ENCODE results near the gene NUP188.

Gene NUP188

DNA sequence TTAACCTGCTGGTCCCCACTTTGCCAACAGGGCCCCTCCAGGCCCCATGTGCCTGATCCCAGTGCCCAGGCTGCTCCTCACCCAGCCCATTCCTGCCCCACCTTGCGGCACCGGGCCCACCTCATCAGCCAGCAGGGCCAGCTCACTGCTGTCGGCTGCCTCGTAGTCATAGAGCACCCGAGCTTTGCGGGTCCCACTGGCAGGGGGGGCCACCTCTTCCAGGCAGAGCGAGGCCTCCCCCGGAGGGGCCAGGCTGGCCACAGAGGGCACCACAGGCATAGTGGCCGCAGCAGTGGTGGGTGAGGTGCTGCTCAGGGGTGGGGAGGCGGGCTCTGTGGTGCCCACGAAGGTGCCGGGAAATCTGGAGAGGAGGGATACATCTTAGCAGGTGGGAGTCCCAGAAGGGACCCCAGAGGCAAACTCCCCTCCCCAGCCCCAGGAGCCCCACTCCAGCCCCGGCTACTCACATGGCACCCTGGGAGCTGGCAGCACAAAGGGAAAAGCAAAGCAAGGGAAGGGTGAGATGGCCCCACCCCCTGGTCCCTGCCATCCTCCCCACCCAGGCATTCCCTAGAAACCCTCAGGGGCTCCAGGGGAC is 61.6 kb downstream of the NUP188 start:
- Histone ChIP-seq H3K27me3 (ENCODE audit: control insufficient read depth, insufficient read depth, low read length) (no peaks in the 10 kb centered on the region), H3K36me3 (ENCODE audit: control insufficient read depth, insufficient read depth, low read length) (peaks cover 88% of the 10 kb centered on the region)

DNA sequence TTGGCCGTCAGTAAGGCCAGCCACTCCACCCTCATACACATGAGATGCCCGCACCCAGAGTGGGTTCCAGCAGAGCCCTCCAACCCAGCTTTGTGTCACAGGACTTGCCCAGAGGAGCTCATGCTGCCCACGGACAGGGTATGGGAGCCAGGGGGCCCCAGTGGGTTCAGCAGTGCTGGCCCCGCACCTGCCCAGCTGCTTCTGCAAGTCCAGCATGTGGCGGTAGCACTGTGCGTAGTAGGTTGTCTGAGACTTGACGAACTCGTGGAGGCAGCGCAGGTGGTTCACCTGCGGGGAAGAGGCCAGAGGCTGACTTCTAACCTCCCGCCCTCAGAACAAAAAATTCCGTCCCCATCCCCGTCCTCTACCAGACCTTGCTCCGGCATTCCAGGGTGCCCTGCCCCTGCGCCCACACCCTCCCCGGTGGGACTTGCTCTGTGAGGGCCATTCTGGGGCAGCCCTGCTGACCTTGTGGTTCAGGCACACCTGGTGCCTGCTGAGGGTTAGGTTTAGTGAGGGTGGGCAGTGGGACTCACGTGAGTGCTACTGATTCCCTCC is 62.2 kb downstream of the NUP188 start:
- Histone ChIP-seq H3K27ac (ENCODE audit: low read depth, low read length) (no peak overlapping the region), H3K9ac (ENCODE audit: low read length) (no peak overlapping the region), H3K36me3 (ENCODE audit: control insufficient read depth, insufficient read depth, low read length) (peaks cover 92% of the 10 kb centered on the region), H3K4me3 (ENCODE audit: low read depth, low read length) (no peak overlapping the region), H3K9me3 (ENCODE audit: control insufficient read depth, insufficient read depth, low read depth, low read length) (no peaks in the 10 kb centered on the region), H3K27me3 (ENCODE audit: control insufficient read depth, insufficient read depth, low read length) (no peaks in the 10 kb centered on the region), H3K4me1 (ENCODE audit: control insufficient read depth, insufficient read depth, low read length) (no peaks in the 10 kb centered on the region)

More for the DNA sequence above, 61.6 kb downstream of the NUP188 start:
- Histone ChIP-seq H3K4me1 (ENCODE audit: control insufficient read depth, insufficient read depth, low read length) (no peaks in the 10 kb centered on the region), H3K9ac (ENCODE audit: low read length) (no peak overlapping the region), H3K27ac (ENCODE audit: low read depth, low read length) (no peak overlapping the region), H3K9me3 (ENCODE audit: control insufficient read depth, insufficient read depth, low read depth, low read length) (no peaks in the 10 kb centered on the region), H3K4me3 (ENCODE audit: low read depth, low read length) (no peak overlapping the region)

DNA sequence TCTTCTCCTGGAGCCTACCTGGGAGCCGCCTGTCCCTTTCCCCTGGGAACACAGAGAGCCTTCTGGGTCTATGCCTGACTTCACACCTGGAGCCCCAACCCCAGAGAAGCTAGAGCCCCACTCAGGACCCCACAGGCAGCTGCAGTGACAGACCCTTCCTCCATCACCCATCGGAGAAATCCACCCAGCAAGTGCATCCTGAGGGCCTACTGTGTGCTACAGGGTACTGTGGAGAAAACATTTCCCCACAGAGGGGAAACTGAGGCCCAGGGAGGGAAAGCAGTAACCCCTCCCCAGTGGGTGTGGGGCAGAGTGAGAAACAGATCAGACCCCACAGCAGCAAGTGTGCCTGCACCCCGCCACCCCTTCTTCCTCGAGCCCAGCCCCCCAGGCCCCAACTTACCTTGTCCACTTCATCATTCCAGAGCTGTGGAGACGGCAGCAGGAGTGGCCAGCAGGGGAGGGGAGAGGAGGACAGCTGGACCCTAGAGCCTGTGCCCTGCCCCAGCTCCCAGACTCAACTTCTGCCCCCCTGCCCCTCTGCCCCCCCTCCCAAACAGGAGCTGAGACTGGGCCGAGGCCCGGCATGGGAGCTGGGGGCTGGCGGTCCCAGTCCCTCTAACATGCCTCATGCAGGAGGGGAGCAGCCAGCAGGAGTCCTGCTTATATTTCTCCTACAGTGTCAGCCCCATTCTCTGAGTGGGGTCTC is 62.9 kb downstream of the NUP188 start:
- H3K36me3 ChIP-seq (ENCODE audit: control insufficient read depth, insufficient read depth, low read length): peaks cover 88% of the 10 kb centered on the region
- H3K27ac ChIP-seq (ENCODE audit: low read depth, low read length): no peak overlapping the region
- no peak overlapping the region for H3K9ac ChIP-seq (ENCODE audit: low read length)
- no peaks in the 10 kb centered on the region for H3K4me1 ChIP-seq (ENCODE audit: control insufficient read depth, insufficient read depth, low read length)
- H3K9me3 ChIP-seq (ENCODE audit: control insufficient read depth, insufficient read depth, low read depth, low read length): no peaks in the 10 kb centered on the region
- H3K27me3 ChIP-seq (ENCODE audit: control insufficient read depth, insufficient read depth, low read length): no peaks in the 10 kb centered on the region
- no peak overlapping the region for H3K4me3 ChIP-seq (ENCODE audit: low read depth, low read length)

DNA sequence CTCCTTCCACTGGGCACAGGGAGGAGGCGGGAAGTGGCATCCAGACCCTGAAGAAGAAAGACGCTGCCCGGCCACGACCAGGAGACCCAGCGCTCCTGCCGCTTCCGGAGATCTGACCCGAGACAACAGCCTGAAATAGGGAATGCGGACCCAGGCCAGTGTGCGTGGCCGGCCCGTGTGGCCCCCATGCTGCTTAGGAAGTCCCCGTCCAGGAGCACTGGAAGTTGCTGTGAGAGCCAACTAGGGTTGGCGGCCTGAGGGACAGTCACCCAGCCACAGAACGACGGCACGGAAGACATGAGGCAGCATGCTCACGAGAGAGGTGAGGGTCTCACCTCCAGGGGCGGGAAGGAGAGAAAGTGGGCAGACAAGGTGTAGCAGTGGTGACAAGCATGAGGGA is 63.7 kb downstream of the NUP188 start:
- H3K9ac ChIP-seq (ENCODE audit: low read length): peak overlapping the region; percentile 39
- peak overlapping the region; percentile 56; the same call in 1 of the 2 replicates for H3K27ac ChIP-seq (ENCODE audit: low read depth, low read length)
- peaks cover 81% of the 10 kb centered on the region for H3K36me3 ChIP-seq (ENCODE audit: control insufficient read depth, insufficient read depth, low read length)
- no peaks in the 10 kb centered on the region for H3K27me3 ChIP-seq (ENCODE audit: control insufficient read depth, insufficient read depth, low read length)
- H3K9me3 ChIP-seq (ENCODE audit: control insufficient read depth, insufficient read depth, low read depth, low read length): no peaks in the 10 kb centered on the region
- H3K4me3 ChIP-seq (ENCODE audit: low read depth, low read length): no peak overlapping the region
- no peaks in the 10 kb centered on the region for H3K4me1 ChIP-seq (ENCODE audit: control insufficient read depth, insufficient read depth, low read length)

DNA sequence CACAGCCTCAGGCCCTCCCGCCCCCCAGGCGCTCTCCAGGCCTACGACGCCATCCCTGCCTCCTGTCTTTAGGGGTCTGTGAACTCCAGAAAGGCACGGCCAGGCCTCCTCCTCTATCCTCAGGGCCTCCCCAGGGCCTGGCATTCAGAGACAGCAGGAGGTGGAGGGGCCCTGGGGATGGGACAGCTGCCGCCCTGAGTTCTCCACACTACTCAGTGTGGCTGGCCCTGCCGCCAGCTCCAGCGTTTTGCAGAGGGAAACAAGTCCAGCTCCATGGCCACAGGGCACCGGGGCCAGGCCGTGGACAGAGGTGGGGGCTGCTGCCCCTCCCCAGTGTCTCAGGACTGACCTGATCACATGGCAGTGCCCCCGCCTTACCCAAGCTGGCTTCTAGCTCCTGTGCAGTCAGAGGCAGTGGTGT is 64.3 kb downstream of the NUP188 start:
- no peak overlapping the region for H3K4me3 ChIP-seq (ENCODE audit: low read depth, low read length)
- H3K27ac ChIP-seq (ENCODE audit: low read depth, low read length): peak overlapping the region; percentile 56; the same call in 1 of the 2 replicates
- H3K36me3 ChIP-seq (ENCODE audit: control insufficient read depth, insufficient read depth, low read length): peaks cover 79% of the 10 kb centered on the region
- no peaks in the 10 kb centered on the region for H3K9me3 ChIP-seq (ENCODE audit: control insufficient read depth, insufficient read depth, low read depth, low read length)
- H3K4me1 ChIP-seq (ENCODE audit: control insufficient read depth, insufficient read depth, low read length): no peaks in the 10 kb centered on the region
- H3K27me3 ChIP-seq (ENCODE audit: control insufficient read depth, insufficient read depth, low read length): no peaks in the 10 kb centered on the region
- peak overlapping the region; percentile 39 for H3K9ac ChIP-seq (ENCODE audit: low read length)

DNA sequence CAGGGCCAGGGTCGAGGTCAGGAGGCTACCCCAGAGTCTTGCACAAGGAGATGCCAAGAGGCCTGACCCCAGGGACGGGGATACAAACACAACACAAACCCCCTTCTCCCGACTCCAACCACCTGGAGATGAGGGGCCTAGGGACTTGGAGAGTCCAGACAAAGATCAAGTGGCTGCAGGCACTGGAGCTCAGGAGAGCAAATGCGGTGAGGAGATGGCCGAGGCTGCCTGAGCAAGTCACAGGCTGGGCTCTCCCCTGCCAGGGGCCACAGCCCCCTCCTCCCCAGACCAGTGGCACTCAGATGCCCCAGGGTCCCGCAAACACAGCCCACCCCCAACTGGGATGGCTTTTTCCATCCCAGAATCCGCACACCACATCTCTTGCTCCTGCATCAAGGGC is 64.8 kb downstream of the NUP188 start:
- Histone ChIP-seq H3K4me3 (ENCODE audit: low read depth, low read length) (no peak overlapping the region), H3K4me1 (ENCODE audit: control insufficient read depth, insufficient read depth, low read length) (no peaks in the 10 kb centered on the region), H3K9ac (ENCODE audit: low read length) (no peak overlapping the region), H3K27me3 (ENCODE audit: control insufficient read depth, insufficient read depth, low read length) (no peaks in the 10 kb centered on the region), H3K9me3 (ENCODE audit: control insufficient read depth, insufficient read depth, low read depth, low read length) (no peaks in the 10 kb centered on the region), H3K27ac (ENCODE audit: low read depth, low read length) (no peak overlapping the region), H3K36me3 (ENCODE audit: control insufficient read depth, insufficient read depth, low read length) (peaks cover 74% of the 10 kb centered on the region)

DNA sequence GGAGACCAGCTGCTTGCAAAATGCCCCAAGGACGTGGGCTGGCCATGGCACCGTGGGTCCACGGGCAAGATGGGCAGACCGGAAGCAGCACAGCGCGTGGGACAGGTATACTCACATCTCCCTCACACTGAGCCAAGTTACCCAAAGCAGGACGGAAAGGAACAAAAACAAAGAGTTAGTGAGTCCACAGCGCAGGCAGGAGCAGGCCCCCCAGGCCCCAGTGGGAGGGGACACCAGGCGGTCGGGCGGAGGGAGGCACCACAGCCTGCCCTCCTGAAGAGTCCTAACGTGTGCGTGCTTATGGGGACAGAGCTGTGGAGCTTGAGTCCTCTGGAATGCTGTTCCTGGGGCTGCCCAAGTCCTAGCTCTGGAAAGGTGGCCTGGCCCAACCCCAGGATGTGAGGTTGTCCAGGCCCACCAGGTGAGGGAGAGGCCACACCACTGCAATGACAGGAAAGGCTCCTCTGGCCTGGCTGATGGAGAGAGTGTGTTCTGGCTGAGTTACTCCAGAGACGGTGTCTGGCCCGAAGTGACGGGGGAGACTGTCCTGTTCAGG is 65.5 kb downstream of the NUP188 start:
- H3K36me3 ChIP-seq (ENCODE audit: control insufficient read depth, insufficient read depth, low read length): peaks cover 68% of the 10 kb centered on the region

DNA sequence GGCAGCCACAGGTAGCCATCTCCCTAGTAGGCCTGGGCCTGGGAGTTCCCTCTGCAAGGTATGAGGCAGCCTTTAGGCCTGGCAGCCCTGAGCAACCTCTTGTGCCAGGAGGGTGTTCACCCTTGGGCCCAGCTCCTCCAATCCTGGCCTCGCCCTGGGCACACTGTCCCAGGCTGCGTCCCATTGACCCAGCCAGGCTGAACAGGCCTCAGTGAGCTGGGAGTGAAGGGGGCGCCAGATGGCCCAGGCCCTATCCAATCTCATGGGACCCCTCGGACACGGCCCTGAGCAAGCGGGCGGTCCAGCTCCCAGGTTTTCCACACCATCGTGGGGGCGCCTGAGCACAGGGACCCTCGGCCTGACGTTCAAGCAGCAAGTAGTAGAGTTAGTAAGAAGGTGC is 66.2 kb downstream of the NUP188 start:
- peak overlapping the region; percentile 19; the same call in 1 of the 2 replicates for H3K27ac ChIP-seq (ENCODE audit: low read depth, low read length)
- no peak overlapping the region for H3K9ac ChIP-seq (ENCODE audit: low read length)
- H3K4me3 ChIP-seq (ENCODE audit: low read depth, low read length): no peak overlapping the region
- no peaks in the 10 kb centered on the region for H3K27me3 ChIP-seq (ENCODE audit: control insufficient read depth, insufficient read depth, low read length)
- H3K36me3 ChIP-seq (ENCODE audit: control insufficient read depth, insufficient read depth, low read length): peaks cover 61% of the 10 kb centered on the region
- no peaks in the 10 kb centered on the region for H3K9me3 ChIP-seq (ENCODE audit: control insufficient read depth, insufficient read depth, low read depth, low read length)
- no peaks in the 10 kb centered on the region for H3K4me1 ChIP-seq (ENCODE audit: control insufficient read depth, insufficient read depth, low read length)

More for the DNA sequence above, 65.5 kb downstream of the NUP188 start:
- no peak overlapping the region for H3K9ac ChIP-seq (ENCODE audit: low read length)
- H3K4me1 ChIP-seq (ENCODE audit: control insufficient read depth, insufficient read depth, low read length): no peaks in the 10 kb centered on the region
- H3K27ac ChIP-seq (ENCODE audit: low read depth, low read length): no peak overlapping the region
- H3K27me3 ChIP-seq (ENCODE audit: control insufficient read depth, insufficient read depth, low read length): no peaks in the 10 kb centered on the region
- H3K9me3 ChIP-seq (ENCODE audit: control insufficient read depth, insufficient read depth, low read depth, low read length): no peaks in the 10 kb centered on the region
- H3K4me3 ChIP-seq (ENCODE audit: low read depth, low read length): no peak overlapping the region

DNA sequence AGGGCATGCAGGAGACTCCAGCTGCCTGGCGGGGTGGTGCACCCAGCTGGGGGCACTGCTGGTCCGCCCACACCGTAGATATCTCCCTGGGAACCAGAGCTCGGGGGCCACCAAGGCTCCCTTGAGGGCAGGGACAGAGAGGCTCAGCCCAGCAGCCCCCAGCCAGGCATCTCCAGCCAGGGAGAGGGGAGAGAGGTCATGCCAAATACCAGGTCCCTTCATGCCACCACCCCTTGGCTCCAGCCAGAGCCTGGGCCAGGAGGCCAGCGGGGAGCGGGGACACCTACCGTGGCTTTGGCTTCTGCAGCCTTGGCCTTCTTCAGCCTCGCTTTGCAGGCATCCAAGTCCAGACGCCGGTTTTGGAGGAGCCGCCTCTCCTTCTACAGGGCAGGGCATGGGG is 66.6 kb downstream of the NUP188 start:
- no peak overlapping the region for H3K9ac ChIP-seq (ENCODE audit: low read length)
- H3K36me3 ChIP-seq (ENCODE audit: control insufficient read depth, insufficient read depth, low read length): peaks cover 62% of the 10 kb centered on the region
- no peaks in the 10 kb centered on the region for H3K27me3 ChIP-seq (ENCODE audit: control insufficient read depth, insufficient read depth, low read length)

DNA sequence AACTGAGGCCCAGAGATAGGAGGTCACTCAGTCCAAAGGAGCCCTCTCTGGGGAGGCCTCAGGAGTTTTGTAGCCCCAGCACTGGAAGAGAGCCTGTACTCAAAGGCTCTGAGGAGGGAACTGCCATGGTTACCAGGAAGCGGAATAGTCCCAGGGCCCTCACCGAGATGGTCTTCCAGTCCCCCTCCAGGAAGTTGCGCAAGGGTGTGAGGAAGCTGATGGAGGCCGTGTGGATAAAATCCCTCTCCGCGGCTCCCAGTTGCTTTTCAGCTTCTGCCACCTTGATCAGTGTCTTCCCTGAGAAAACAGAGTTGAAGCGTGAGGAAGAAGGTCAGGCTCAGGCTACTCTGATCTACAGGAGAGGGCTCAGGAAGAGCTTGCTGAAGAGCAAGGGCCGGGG is 67.1 kb downstream of the NUP188 start:
- H3K4me3 ChIP-seq (ENCODE audit: low read depth, low read length): no peak overlapping the region
- peak overlapping the region; percentile 19; the same call in 1 of the 2 replicates for H3K27ac ChIP-seq (ENCODE audit: low read depth, low read length)
- peaks cover 60% of the 10 kb centered on the region for H3K36me3 ChIP-seq (ENCODE audit: control insufficient read depth, insufficient read depth, low read length)
- H3K4me1 ChIP-seq (ENCODE audit: control insufficient read depth, insufficient read depth, low read length): no peaks in the 10 kb centered on the region
- H3K27me3 ChIP-seq (ENCODE audit: control insufficient read depth, insufficient read depth, low read length): no peaks in the 10 kb centered on the region
- no peak overlapping the region for H3K9ac ChIP-seq (ENCODE audit: low read length)
- H3K9me3 ChIP-seq (ENCODE audit: control insufficient read depth, insufficient read depth, low read depth, low read length): no peaks in the 10 kb centered on the region

More for the DNA sequence above, 66.6 kb downstream of the NUP188 start:
- H3K4me1 ChIP-seq (ENCODE audit: control insufficient read depth, insufficient read depth, low read length): no peaks in the 10 kb centered on the region
- no peak overlapping the region for H3K4me3 ChIP-seq (ENCODE audit: low read depth, low read length)
- peak overlapping the region; percentile 19; the same call in 1 of the 2 replicates for H3K27ac ChIP-seq (ENCODE audit: low read depth, low read length)
- no peaks in the 10 kb centered on the region for H3K9me3 ChIP-seq (ENCODE audit: control insufficient read depth, insufficient read depth, low read depth, low read length)

DNA sequence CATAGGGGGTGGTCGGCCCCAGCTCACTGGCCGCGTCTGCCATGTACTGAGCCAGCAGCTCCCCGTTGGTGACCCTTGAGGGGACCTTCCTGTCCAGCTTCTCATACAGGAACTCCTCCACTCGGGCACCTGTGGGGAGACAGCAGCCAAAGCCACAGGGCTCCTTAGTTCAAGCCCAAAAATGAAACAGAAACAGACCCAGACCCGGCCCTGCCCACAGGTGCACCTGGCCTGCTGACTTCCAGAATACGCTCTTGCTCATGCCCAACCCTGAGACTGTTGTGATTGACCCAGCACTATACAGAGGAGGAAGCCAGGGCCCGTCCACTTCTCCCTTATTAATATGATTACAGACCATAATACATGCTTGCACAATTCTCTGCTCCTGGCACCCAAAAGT is 73.6 kb downstream of the NUP188 start:
- Histone ChIP-seq H3K9ac (ENCODE audit: low read length) (no peak overlapping the region), H3K27me3 (ENCODE audit: control insufficient read depth, insufficient read depth, low read length) (no peaks in the 10 kb centered on the region), H3K4me1 (ENCODE audit: control insufficient read depth, insufficient read depth, low read length) (peaks cover 20% of the 10 kb centered on the region; the same call in 1 of the 2 replicates), H3K36me3 (ENCODE audit: control insufficient read depth, insufficient read depth, low read length) (peaks cover 12% of the 10 kb centered on the region), H3K9me3 (ENCODE audit: control insufficient read depth, insufficient read depth, low read depth, low read length) (no peaks in the 10 kb centered on the region), H3K4me3 (ENCODE audit: low read depth, low read length) (no peak overlapping the region), H3K27ac (ENCODE audit: low read depth, low read length) (no peak overlapping the region)

All from HUES6 (cell line).